Tibial nerve (tissue), 4 donors: ENCODE measurements around the gene GOLGA6L7. TPM values are rescaled to one million over a fixed set of nuclear protein-coding genes. Genes with fewer than 3 reads are reported as not detected.

Source experiments
- DNase-seq, 2 donors: peaks; one replicate each; pipeline ENCODE4 v3.0.0-alpha.2; 2019; ENCODE audit warnings: low spot score in 2 of 2
- H3K27ac ChIP-seq, 4 donors: fragments of 200-600 bp; sonication (generic) in 3 of 4; one replicate each; pipeline ENCODE4 v1.5.1; 2017 to 2019; ENCODE audit warnings: mild to moderate bottlenecking in 1 of 4
- H3K27me3 ChIP-seq, 2 donors: fragments of 200-600 bp; sonication (generic) in 1 of 2; one replicate each; pipeline versions ENCODE4 v1.5.1 to v1.6.0; 2017 to 2019
- H3K36me3 ChIP-seq, 3 donors: fragments of 200-600 bp; sonication (generic); one replicate each; pipeline ENCODE4 v1.5.1; 2018 to 2019
- H3K4me1 ChIP-seq, 4 donors: fragments of 200-600 bp; sonication (generic) in 3 of 4; one replicate each; pipeline ENCODE4 v1.5.1; 2017 to 2019
- H3K4me3 ChIP-seq, 4 donors: fragments of 200-600 bp; sonication (generic) in 3 of 4; one replicate each; pipeline ENCODE4 v1.5.1; 2017 to 2019; ENCODE audit warnings: mild to moderate bottlenecking in 1 of 4, moderate library complexity in 1 of 4
- H3K9me3 ChIP-seq, 4 donors: fragments of 200-600 bp; sonication (generic) in 3 of 4; one replicate each; pipeline ENCODE4 v1.5.1; 2017 to 2019
- CTCF ChIP-seq, 5 experiments: fragments of 200-600 bp in 3 of 5; fragments of 450-650 bp in 2 of 5; sonication (generic) in 3 of 5; IDR thresholded peaks; one replicate each; pipeline ENCODE4 v1.5.1; 2016 to 2019; ENCODE audit warnings: antibody characterized with exemption in 5 of 5, mild to moderate bottlenecking in 3 of 5, moderate library complexity in 2 of 5
- EP300 ChIP-seq, 2 donors: sonication (generic); formaldehyde crosslinking; IDR thresholded peaks; one replicate each; pipeline ENCODE4 v1.6.1; 2017; ENCODE audit warnings: antibody characterized with exemption in 2 of 2, mild to moderate bottlenecking in 1 of 2
- POLR2A ChIP-seq, 2 donors: fragments of 450-650 bp; IDR thresholded peaks; one replicate each; pipeline ENCODE4 v1.6.1; 2017; ENCODE audit warnings: antibody characterized with exemption in 2 of 2, mild to moderate bottlenecking in 2 of 2, moderate library complexity in 2 of 2
- WGBS, 2 donors: methylation state at CpG; one replicate each; pipeline ENCODE4 v1.1.5; 2018; 5-methylcytosine and 5-hydroxymethylcytosine counted together
- total RNA-seq, 4 donors: library from RNA; depleted of rRNA; stranded (reverse); fragments of >200 nt; gene quantifications; one replicate each; pipeline ENCODE4 v1.1.0, GENCODE V29; 2016

Gene GOLGA6L7
- total RNA-seq, 4 donors from 2014 or later: not detected

GRCh38 chr15:28881170-28881569 is 32.7 kb upstream of the GOLGA6L7 start:
- peaks cover 0 to 9% of the 10 kb centered on the region in 2 donors for H3K27me3 ChIP-seq
- no peak for DNase-seq
- H3K4me3 ChIP-seq: no peak overlapping the region
- no peaks in the 10 kb centered on the region for H3K36me3 ChIP-seq
- H3K27ac ChIP-seq: no peak overlapping the region
- 63 to 66% methylated on average over 3 of the region's 3 CpGs for WGBS, 2 donors
- no peaks in the 10 kb centered on the region for H3K9me3 ChIP-seq
- peaks cover 0 to 10% (median 0%) of the 10 kb centered on the region in 4 donors for H3K4me1 ChIP-seq
- no peak for TF ChIP-seq POLR2A (IDR thresholded peaks at IDR 0.05)
- TF ChIP-seq CTCF (IDR thresholded peaks at IDR 0.05): no peak
- no peak for TF ChIP-seq EP300 (IDR thresholded peaks at IDR 0.05)

- DNase-seq: no peak
- Histone ChIP-seq H3K27me3 (peaks cover 0 to 8% of the 10 kb centered on the region in 2 donors), H3K4me3 (no peak overlapping the region), H3K4me1 (peaks cover 0 to 7% (median 0%) of the 10 kb centered on the region in 4 donors), H3K9me3 (no peaks in the 10 kb centered on the region), H3K27ac (no peak overlapping the region), H3K36me3 (no peaks in the 10 kb centered on the region)
- 54 to 69% methylated on average over 5 of the region's 5 CpGs for WGBS, 2 donors
- TF ChIP-seq POLR2A (IDR thresholded peaks at IDR 0.05) (no peak), EP300 (IDR thresholded peaks at IDR 0.05) (no peak), CTCF (IDR thresholded peaks at IDR 0.05) (no peak)
These were observed 32.2 kb upstream of the GOLGA6L7 start for GRCh38 chr15:28880680-28881079.

- TF ChIP-seq POLR2A (IDR thresholded peaks at IDR 0.05) (no peak), EP300 (IDR thresholded peaks at IDR 0.05) (no peak), CTCF (IDR thresholded peaks at IDR 0.05) (no peak)
- no peak for DNase-seq
- WGBS, 2 donors: 91 to 92% methylated on average over 9 of the region's 9 CpGs
These were observed 31.1 kb upstream of the GOLGA6L7 start for GRCh38 chr15:28879551-28879950.

GRCh38 chr15:28878209-28878608 is 29.8 kb upstream of the GOLGA6L7 start:
- H3K36me3 ChIP-seq: no peaks in the 10 kb centered on the region
- H3K9me3 ChIP-seq: no peaks in the 10 kb centered on the region
- no peak for DNase-seq
- TF ChIP-seq CTCF (IDR thresholded peaks at IDR 0.05) (no peak), POLR2A (IDR thresholded peaks at IDR 0.05) (no peak), EP300 (IDR thresholded peaks at IDR 0.05) (no peak)
- no peaks in the 10 kb centered on the region for H3K4me1 ChIP-seq
- no peak overlapping the region for H3K4me3 ChIP-seq
- no peaks in the 10 kb centered on the region for H3K27me3 ChIP-seq
- H3K27ac ChIP-seq: no peak overlapping the region
- 88 to 90% methylated on average over 15 of the region's 15 CpGs for WGBS, 2 donors

More at GRCh38 chr15:28879551-28879950, 31.1 kb upstream of the GOLGA6L7 start:
- Histone ChIP-seq H3K4me1 (no peaks in the 10 kb centered on the region), H3K9me3 (no peaks in the 10 kb centered on the region), H3K27ac (no peak overlapping the region), H3K27me3 (no peaks in the 10 kb centered on the region), H3K4me3 (no peak overlapping the region), H3K36me3 (no peaks in the 10 kb centered on the region)

- Histone ChIP-seq H3K4me3 (no peak overlapping the region), H3K36me3 (no peaks in the 10 kb centered on the region), H3K4me1 (no peaks in the 10 kb centered on the region), H3K27ac (no peak overlapping the region), H3K27me3 (no peaks in the 10 kb centered on the region), H3K9me3 (peaks cover 0 to 7% (median 0%) of the 10 kb centered on the region in 4 donors)
- TF ChIP-seq POLR2A (IDR thresholded peaks at IDR 0.05): no peak
- TF ChIP-seq CTCF (IDR thresholded peaks at IDR 0.05): no peak
- TF ChIP-seq EP300 (IDR thresholded peaks at IDR 0.05): no peak
- no peak for DNase-seq
- WGBS, 2 donors: 94% methylated on average over 8 of the region's 8 CpGs
These were observed 28.4 kb upstream of the GOLGA6L7 start for GRCh38 chr15:28876845-28877185.
